Measurements from ENCODE around the gene CCDC171. TPM values are rescaled to one million over a fixed set of nuclear protein-coding genes. Genes with fewer than 3 reads are reported as not detected.

The CCDC171 gene
- total RNA-seq, 1 experiment from 2014 or later: 2.4 TPM

DNA sequence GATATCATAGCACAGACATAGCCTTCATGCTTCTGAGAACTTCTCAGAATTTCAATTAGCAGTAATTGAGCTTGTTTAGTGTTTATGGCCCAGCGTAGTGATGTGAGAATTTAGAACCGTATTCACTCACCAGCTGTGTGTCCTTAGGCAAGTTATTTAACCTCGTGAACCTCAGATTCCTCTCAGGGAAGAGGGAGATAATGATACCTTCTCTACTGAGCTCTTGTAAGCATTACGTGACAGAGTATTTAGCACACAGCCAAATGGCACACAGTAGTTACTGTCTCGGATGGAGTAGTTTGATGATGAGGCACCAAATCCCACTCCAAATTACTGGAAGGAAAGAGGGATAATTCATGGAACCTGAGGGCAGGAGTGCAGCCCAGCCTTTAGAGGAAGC is 429.3 kb downstream of the CCDC171 start:
- no peak overlapping the region for H4K5ac ChIP-seq (ENCODE audit: insufficient read length, low read depth, low read length)
- no peak overlapping the region for H3K4ac ChIP-seq (ENCODE audit: low read depth, low read length)
- Mint-ChIP-seq H3K4me3 (no peak overlapping the region), H3K27me3 (ENCODE audit: low read depth) (no peaks in the 10 kb centered on the region), H3K36me3 (ENCODE audit: insufficient read depth in 1 of 3, low read depth in 3 of 3) (peaks cover 0 to 4% (median 0%) of the 10 kb centered on the region in 3 experiments; a peak in 1 of 7 replicates), H3K9me3 (peaks cover under 1 to 2% of the 10 kb centered on the region in 2 experiments; a peak in 3 of 5 replicates), H3K27ac (no peak overlapping the region), H3K4me1 (peaks cover 5 to 6% of the 10 kb centered on the region in 2 experiments; a peak in 2 of 4 replicates)
- no peak overlapping the region for H3K23ac ChIP-seq (ENCODE audit: insufficient read length, low read depth, low read length)
- TF ChIP-seq CTCF (conservative IDR thresholded peaks at IDR 0.05): no peak
- H4K91ac ChIP-seq (ENCODE audit: insufficient read length, low read depth, low read length): no peak overlapping the region
- no peak overlapping the region for H2AFZ ChIP-seq (ENCODE audit: low read length)
- no peaks in the 10 kb centered on the region for H4K20me1 ChIP-seq (ENCODE audit: control insufficient read depth, insufficient read depth, insufficient read length)
- no peak overlapping the region for H2BK12ac ChIP-seq (ENCODE audit: insufficient read length, low read depth, low read length)
- no peak for DNase-seq
- H3K79me1 ChIP-seq (ENCODE audit: insufficient read depth, low read depth, low read length, poor library complexity, severe bottlenecking): no peaks in the 10 kb centered on the region
- no peaks in the 10 kb centered on the region for H3K4me1 ChIP-seq (ENCODE audit: insufficient read depth, low read length)
- no peak overlapping the region for H2BK15ac ChIP-seq (ENCODE audit: low read depth, low read length)
- no peak overlapping the region for H2AK5ac ChIP-seq (ENCODE audit: insufficient read length, low read length)
- H2BK20ac ChIP-seq (ENCODE audit: low read depth, low read length, poor library complexity, severe bottlenecking): no peak overlapping the region
- no peaks in the 10 kb centered on the region for H3K27me3 ChIP-seq (ENCODE audit: insufficient read depth, low read length)
- no CpG with 5 or more reads among the region's 5 CpGs for WGBS (ENCODE audit: extremely low coverage, insufficient read length, low lambda C conversion rate)
- H2BK120ac ChIP-seq (ENCODE audit: low read depth, low read length, poor library complexity, severe bottlenecking): no peak overlapping the region
- no peak overlapping the region for H3K14ac ChIP-seq (ENCODE audit: insufficient read depth, low read length)
- no peak overlapping the region for H3K4me2 ChIP-seq (ENCODE audit: insufficient read depth, insufficient read length, low read length)
- H3K9ac ChIP-seq (ENCODE audit: extremely low read depth, insufficient read length, low read length): no peak overlapping the region
- no peak overlapping the region for H3K27ac ChIP-seq (ENCODE audit: insufficient read length, low read depth, low read length)
- no peak overlapping the region for H4K8ac ChIP-seq (replicated peaks; ENCODE audit: insufficient read length, low read depth, low read length)
- no peaks in the 10 kb centered on the region for H3K9me3 ChIP-seq (ENCODE audit: control insufficient read depth, low read depth, low read length)
- no peak overlapping the region for H3K56ac ChIP-seq (ENCODE audit: insufficient read length, low read depth, low read length)
- no peak overlapping the region for H2BK5ac ChIP-seq (ENCODE audit: insufficient read length, low read length)
- H3K79me2 ChIP-seq (ENCODE audit: insufficient read depth, low read length): no peaks in the 10 kb centered on the region
- no peak overlapping the region for H3T11ph ChIP-seq (ENCODE audit: low read length)
- H3K23me2 ChIP-seq (ENCODE audit: insufficient read length, low read depth, low read length, poor library complexity, severe bottlenecking): no peaks in the 10 kb centered on the region
- no peak overlapping the region for H3K18ac ChIP-seq (ENCODE audit: insufficient read length, low read depth, low read length)

Measured in H9 (cell line).